ENCODE data around the gene JPH3. TPM values are rescaled to one million over a fixed set of nuclear protein-coding genes. Genes with fewer than 3 reads are reported as not detected.

The JPH3 gene
- total RNA-seq, 1 experiment from 2014 or later = 32.7 TPM

GRCh38 chr16:87674419-87674818, 72.1 kb downstream of the JPH3 start:
- no peaks in the 10 kb centered on the region; the same call in 1 of the 2 replicates for H3K27me3 Mint-ChIP-seq (ENCODE audit: low read depth)
- WGBS (ENCODE audit: extremely low coverage, insufficient read length, low lambda C conversion rate) = no CpG with 5 or more reads among the region's 5 CpGs
- H3K14ac ChIP-seq (ENCODE audit: insufficient read depth, low read length) = no peak overlapping the region
- no peak overlapping the region for H3K4me3 Mint-ChIP-seq
- H3K4me1 Mint-ChIP-seq = peaks cover 5 to 22% of the 10 kb centered on the region in 2 experiments
- no peak for TF ChIP-seq CTCF (conservative IDR thresholded peaks at IDR 0.05)
- H3K9me3 ChIP-seq (ENCODE audit: control insufficient read depth, low read depth, low read length) = no peaks in the 10 kb centered on the region
- no peak overlapping the region for H4K91ac ChIP-seq (ENCODE audit: insufficient read length, low read depth, low read length)
- no peak overlapping the region for H3K18ac ChIP-seq (ENCODE audit: insufficient read length, low read depth, low read length)
- no peak overlapping the region for H4K8ac ChIP-seq (replicated peaks; ENCODE audit: insufficient read length, low read depth, low read length)
- H3K23ac ChIP-seq (ENCODE audit: insufficient read length, low read depth, low read length) = no peak overlapping the region
- H3K9me3 Mint-ChIP-seq = no peaks in the 10 kb centered on the region
- no peak overlapping the region for H2AFZ ChIP-seq (ENCODE audit: low read length)
- no peaks in the 10 kb centered on the region for H3K36me3 Mint-ChIP-seq (ENCODE audit: insufficient read depth in 1 of 3, low read depth in 3 of 3)
- DNase-seq = no peak
- no peak overlapping the region for H3T11ph ChIP-seq (ENCODE audit: low read length)
- H3K9ac ChIP-seq (ENCODE audit: extremely low read depth, insufficient read length, low read length) = no peak overlapping the region
- no peak overlapping the region for H4K5ac ChIP-seq (ENCODE audit: insufficient read length, low read depth, low read length)
- no peak overlapping the region for H2BK5ac ChIP-seq (ENCODE audit: insufficient read length, low read length)
- peaks cover 4% of the 10 kb centered on the region for H3K23me2 ChIP-seq (ENCODE audit: insufficient read length, low read depth, low read length, poor library complexity, severe bottlenecking)
- no peak overlapping the region for H2BK120ac ChIP-seq (ENCODE audit: low read depth, low read length, poor library complexity, severe bottlenecking)
- no peaks in the 10 kb centered on the region for H4K20me1 ChIP-seq (ENCODE audit: control insufficient read depth, insufficient read depth, insufficient read length)
- no peaks in the 10 kb centered on the region for H3K4me1 ChIP-seq (ENCODE audit: insufficient read depth, low read length)
- H3K4ac ChIP-seq (ENCODE audit: low read depth, low read length) = no peak overlapping the region
- H2AK5ac ChIP-seq (ENCODE audit: insufficient read length, low read length) = no peak overlapping the region
- H3K4me2 ChIP-seq (ENCODE audit: insufficient read depth, insufficient read length, low read length) = no peak overlapping the region
- no peaks in the 10 kb centered on the region for H3K27me3 ChIP-seq (ENCODE audit: insufficient read depth, low read length)
- H3K27ac ChIP-seq (ENCODE audit: insufficient read length, low read depth, low read length) = no peak overlapping the region
- H2BK20ac ChIP-seq (ENCODE audit: low read depth, low read length, poor library complexity, severe bottlenecking) = no peak overlapping the region
- no peaks in the 10 kb centered on the region for H3K79me1 ChIP-seq (ENCODE audit: insufficient read depth, low read depth, low read length, poor library complexity, severe bottlenecking)
- peak overlapping the region in 1 of 3 experiments; percentile 3; a peak in 1 of 7 replicates for H3K27ac Mint-ChIP-seq
- H3K79me2 ChIP-seq (ENCODE audit: insufficient read depth, low read length) = no peaks in the 10 kb centered on the region
- no peak overlapping the region for H2BK15ac ChIP-seq (ENCODE audit: low read depth, low read length)
- no peak overlapping the region for H3K56ac ChIP-seq (ENCODE audit: insufficient read length, low read depth, low read length)
- no peak overlapping the region for H2BK12ac ChIP-seq (ENCODE audit: insufficient read length, low read depth, low read length)

Data from H9 (cell line).